ENCODE data around the gene TMEM143.
"Not testable (repeated sequence)": the region's sequence is repeated elsewhere in the genome, so short reads cannot be mapped to it uniquely, and the experiment has no call there.

The TMEM143 gene

DNA sequence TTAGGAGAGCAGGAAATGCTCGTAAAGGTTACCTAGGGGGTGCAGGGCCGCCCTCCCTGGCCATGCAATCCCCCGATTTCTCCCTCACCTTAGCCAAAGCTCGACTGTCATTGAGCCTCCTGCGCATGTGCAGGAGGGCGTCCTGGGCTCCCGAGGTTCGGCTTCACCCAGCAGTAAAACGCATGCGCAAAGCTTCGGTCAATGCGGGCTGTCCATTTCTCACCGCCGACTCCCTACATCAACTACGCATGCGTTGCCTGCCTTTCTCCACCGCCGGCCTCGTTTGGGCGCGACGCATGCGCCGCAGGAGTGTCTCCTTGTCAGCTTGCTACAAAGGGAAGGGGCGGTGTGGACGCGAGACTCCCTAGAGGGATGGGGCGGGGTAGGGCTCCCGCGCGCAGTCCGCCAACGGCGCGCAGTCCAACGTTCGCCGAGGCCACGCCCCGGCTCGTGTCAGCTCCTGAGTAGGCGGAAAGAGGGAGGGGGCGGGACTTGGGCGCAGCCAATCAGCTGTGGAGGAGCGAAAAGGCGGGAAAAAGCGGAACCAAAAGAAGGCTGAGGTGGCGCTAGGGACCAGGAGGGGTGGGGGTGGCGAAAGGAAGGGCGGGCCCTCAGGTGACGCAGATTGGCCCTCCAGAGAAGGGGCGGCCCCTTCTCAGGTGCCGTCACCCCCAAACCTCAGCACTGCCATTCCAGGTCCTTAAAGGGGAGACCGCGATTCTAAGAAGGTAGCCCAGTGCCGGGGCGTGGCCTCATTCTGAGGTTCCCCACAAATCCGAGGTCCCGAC lies at the start of gene TMEM143, which contains the start of gene SYNGR4:
Gene TMEM143 (minus strand): TSS at position 131 of the 788 bp plus-strand sequence. CDS start 20 bp downstream, at position 111.
Gene SYNGR4 (plus strand): TSS at position 558 of the 788 bp plus-strand sequence. CDS start 1,476 bp downstream, outside the sequence.
- peak; percentile 100 for DNase-seq

DNA sequence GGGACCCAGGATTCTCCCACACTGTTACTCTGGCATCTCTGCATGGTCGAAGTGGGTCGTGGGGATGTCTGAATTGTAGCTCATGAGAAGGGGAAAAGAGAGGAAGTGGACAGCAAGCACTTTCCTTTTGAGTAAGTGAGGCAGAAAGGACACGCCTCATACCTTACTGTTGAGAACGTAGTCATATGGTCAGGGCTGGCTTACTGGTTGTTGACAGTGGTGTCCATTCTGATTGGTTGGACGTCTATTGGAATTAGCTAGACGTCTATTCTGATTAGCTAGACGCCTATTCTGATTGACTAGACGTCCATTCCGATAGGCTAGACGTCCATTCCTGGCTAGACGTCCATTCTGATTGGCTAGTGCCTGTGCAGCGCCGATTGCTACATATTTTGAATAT lies 42.1 kb upstream of the TMEM143 start:
- peak; percentile 25 for DNase-seq

DNA sequence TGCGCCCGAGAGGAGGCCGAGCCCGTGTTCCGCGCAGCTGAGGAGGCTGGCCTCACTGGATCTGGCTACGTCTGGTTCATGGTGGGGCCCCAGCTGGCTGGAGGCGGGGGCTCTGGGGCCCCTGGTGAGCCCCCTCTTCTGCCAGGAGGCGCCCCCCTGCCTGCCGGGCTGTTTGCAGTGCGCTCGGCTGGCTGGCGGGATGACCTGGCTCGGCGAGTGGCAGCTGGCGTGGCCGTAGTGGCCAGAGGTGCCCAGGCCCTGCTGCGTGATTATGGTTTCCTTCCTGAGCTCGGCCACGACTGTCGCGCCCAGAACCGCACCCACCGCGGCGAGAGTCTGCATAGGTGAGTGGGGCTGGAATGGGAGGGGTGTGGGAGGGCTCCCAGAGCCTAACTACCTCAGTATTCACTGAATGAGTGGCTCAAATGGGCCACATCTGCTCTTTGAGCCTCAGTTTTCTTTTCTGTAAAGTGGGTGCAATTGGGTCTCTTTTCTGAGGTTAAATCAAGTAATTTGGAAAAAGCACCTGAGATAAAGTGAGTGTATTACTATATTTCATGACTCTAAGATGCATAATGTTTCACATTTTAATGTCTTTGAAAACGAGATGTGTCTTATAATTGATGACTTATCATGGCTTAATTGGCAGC lies 41.4 kb upstream of the TMEM143 start:
- DNase-seq = no peak

DNA sequence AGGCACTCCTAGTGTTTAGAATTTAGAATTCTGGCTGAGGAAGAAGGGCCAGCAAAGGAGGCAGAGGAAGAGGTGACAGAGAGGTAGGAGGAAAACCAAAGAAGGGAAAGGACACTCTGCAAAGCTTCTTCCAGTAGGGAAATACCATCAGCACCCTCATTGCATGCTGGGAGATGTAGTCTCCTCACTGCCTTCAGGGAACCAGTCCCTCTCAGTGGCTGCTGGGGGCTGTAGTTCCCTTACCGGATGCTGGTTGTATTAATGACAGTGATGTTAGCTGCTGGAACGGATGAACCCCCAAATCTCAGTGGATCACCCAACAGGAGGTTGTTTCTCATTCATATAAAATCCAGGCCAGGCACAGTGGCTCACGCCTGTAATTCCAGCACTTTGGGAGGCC lies 39.9 kb upstream of the TMEM143 start:
- peak; percentile 92 for DNase-seq

DNA sequence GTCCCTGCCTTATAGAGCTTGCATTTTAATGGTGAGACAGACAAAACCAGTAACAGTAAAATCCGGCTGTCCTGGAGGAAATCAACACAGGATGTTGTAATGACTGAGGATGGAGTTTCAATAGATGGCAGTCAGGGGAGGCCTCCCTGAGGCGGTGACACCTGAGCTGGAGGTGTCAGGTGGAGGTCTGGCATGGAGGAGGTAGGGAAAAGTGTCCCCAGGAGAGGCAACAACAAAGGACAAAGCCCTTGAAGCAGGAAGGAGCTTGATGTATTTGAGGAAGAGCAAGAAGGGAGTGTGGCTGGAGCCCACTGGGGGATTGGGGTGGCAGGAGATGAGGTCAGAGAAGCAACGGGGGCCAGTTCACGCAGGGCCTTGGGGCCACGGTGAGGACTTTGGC lies 37.5 kb upstream of the TMEM143 start:
- DNase-seq = no peak

DNA sequence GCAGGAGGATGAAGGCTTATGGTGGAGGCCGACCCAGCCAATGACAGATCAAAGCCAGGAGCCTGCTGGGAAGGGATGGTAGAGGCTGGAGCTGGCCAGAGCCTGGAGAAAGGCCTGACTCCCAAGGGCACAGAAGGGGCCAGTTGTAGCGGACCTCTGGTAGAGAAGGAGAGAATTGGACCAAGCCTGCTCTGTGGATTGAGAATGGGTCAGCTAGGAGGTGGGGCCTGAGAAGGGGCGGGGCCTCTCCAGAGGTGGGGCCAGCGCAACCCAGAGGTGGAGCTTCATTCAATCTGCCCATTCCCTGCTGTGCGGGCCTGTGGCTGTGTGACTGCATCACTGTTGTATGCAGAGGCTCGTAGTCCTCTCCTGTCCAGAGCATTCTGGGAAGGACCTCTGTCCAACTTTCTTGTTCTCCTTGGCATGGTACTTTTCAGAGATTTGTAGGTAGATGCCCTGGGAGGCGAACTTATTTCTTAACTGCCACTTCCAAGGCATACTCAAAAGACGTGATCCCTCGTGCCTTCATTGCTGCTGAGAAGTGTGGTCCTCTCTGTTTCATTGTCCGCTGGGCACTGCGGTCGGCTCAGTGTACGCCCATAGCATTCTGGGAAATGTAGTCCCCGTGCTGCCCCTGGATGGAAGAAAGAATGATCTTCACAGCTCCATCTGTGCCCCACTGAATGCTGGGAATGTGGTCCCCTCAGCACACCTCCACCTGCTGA lies 36.4 kb upstream of the TMEM143 start:
- peak; percentile 60 for DNase-seq

DNA sequence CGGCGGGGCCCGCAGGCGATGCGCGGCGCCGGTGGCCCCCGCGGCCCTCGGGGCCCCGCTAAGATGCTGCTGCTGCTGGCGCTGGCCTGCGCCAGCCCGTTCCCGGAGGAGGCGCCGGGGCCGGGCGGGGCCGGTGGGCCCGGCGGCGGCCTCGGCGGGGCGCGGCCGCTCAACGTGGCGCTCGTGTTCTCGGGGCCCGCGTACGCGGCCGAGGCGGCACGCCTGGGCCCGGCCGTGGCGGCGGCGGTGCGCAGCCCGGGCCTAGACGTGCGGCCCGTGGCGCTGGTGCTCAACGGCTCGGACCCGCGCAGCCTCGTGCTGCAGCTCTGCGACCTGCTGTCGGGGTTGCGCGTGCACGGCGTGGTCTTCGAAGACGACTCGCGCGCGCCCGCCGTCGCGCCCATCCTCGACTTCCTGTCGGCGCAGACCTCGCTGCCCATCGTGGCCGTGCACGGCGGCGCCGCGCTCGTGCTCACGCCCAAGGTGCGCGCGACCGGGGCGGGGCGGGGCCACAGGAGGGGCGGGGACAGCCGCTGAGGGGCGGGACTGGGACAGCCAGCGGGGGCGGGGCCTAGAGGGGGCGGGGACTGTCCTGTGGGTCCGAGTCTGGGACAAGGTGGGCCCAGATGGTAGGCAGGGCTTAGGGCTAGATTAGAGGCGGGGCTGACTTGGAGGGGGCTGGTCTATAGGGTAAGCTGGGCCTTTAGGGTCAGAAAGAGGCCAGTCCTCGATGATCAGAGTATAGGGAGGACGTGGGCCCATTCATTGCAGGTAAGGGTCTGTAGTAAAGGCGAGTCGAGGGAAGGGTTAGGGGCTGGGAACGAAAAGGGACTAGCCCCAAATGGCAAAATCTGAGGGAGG lies 34.9 kb upstream of the TMEM143 start:
- peak; percentile 99 for DNase-seq

DNA sequence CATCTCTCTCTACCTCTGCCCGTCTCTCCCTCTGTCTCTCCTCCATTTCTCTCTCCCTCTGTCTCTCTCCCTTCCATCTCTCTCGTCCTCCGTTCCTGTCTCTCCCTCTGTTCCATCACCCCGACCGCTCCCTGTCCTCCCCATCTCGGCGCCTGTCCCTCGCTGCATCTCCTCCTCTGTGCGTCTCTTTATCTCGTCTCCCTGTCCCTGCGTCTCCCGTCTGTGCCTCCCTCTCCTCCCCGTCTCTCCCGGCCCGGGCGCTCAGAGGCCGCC lies 34.3 kb upstream of the TMEM143 start:
- peak; percentile 56 for DNase-seq

DNA sequence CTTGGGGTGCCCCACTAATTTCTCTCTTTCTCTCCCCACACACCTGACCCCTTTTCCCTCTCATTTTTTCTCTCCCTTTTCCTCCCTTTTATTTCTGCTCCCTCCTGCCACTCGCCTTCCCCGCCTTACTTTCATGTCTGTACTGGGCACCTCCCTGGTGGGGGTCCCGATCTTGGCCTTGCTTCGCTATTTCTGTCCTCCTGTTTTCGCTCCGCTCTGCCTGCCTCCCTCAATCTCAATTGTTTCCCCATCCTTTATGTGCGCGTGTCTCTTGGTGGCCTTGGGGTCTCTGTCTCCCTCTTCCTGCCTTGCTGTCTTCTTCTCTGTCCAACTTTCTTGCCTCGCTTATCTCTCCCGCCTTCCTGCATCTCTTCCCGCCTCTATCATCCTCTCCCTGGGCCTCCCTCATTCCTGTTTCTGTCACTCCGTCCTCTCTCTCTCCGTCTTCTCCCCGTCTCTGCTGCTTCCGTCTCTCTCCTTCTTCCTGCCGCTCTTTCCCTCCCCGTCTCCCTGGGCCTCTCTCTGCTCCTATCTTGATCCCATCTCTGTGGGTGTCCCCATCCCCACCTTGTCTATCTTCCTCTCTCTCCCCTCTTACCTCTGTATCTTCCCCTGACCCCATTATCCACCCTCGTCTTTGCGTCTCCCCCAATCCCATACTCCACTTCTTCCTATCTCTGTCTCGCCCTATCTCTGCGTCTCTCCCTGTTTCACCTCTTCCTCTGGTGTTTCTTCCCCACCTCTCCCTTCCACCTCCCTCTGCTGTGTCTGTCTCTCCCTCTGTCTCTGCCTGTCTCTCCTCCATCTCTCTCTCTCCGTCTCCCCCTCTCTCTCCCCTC lies 33.7 kb upstream of the TMEM143 start:
- DNase-seq = no peak

DNA sequence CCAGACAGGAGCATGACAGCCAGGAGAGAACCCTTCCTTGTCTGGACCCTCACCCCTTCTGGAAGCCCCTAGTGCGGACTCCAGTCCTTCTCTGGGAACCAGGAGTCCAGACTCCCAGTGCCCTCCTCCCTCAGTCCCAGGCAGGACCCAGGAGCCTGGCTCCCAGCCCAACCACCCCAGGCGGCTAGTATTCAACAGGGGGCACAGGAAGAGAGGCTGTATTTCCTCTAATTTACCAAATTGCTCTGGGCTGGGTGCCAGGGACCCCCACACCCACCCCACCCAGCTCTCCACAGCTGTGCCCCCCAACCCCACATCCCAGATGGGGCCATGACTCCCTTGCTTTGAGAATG lies 33.1 kb upstream of the TMEM143 start:
- DNase-seq = no peak

DNA sequence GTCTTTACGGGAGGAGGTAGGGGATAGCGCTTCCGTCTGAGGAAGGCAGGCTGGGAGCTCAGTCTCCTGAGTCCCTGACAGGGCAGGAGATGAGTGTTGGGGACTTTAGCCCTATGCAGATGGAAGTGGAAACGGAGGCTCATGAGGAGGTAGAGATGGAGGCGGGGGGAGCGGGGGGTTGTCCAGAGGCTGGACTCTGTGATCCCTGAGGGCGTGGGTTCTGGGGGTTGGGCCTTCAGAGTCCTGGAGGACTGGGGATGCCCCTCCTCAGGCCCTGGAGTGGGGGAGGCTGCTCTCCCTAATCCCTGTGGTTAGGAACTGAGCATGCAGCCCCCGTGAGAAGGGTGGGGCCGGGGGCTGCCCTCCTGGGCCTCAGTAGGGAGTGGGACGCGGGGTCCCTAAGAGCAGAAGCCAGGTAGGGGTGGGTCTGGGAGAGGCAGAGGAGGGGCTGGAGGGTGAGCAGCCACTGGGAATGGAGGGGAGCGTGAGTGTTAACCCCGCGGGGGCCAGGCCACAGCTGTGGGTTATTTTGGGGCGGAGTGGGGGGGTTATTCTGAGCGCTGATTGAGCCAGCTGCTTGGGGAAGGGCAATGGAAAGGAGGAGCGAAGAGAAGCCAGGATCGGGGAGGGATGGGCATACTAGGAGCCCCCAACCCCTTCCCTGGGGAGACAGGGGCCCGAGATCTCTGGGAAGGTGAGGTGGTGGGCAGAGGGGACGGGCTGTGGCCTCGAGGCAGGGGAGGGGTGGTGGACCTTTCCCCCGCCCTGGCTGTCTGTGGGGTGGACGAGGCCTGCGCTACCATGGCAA lies 32.5 kb upstream of the TMEM143 start:
- peak; percentile 76 for DNase-seq

DNA sequence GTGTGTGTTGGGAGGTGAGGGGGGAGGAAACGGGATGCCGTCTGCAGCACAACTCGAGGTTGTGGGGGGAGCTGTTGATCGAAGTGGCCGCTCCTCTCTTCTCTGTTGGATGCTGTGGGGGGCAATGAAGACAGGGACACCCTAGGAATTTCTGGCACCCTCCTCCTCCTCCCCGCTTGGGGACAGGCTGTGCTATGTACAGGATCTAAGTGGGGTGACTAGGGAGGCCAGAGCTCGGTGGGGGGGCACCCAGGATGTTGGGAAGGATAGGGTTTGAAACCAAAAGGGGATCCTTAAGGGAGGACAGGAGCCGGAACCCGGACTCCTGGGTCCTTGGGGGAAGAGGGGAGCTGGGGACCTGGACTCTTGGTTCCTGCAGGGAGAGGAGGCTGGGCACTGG lies 31.8 kb upstream of the TMEM143 start:
- DNase-seq = no peak

DNA sequence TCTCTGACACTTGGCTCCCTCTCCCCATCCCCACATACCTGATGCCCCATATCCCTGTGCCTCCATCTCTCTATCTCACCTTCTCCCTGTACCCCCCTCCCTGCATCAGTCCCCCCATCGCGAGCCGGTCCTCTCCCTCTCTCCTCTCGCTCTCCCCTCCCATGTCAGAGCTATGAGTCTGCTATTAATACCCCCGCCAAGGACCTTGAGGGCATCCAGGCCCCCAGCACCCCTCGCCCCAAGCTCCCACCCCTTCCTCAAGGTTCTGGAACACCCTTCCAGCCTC lies 31.4 kb upstream of the TMEM143 start:
- peak; percentile 38 for DNase-seq

DNA sequence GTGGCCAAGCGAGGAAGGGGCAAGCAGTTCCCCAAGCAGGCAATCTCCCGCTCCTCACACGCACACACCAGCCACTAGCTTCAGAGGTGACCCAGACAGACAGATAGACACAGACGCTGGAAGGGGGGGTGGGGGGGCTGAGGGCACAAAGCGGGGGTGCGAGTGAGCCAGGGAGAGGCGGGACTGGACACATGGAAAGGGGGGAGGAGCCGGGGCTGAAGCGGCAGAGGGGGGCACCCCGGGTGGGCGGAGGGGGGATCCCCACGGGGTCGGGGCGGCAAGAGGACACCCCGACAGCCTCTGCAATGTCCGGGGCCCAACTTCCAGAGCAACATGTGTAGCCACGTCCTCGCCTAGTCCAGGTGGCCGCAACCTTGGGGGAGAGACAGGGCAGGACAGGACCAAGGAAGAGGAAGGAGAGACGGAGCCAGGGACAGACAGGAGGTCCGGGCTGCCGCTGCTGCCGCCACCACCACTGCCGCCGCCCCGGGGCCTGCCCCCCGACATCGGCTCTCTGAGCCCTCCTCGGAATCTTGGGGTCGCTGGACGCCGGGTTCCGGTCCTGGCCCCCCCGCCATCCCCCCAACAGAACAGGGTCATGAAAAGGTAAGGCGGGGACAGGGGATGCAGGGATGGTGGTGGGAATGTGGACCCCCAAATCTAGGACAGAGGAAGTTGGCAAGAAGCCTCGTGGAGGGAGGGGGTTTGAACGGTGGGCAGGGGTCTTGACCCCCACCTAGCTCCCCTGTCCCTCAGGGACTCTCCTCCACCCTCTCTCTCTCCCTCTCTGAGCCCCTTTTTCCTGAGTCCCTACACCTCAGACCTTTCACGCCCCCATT lies 30.8 kb upstream of the TMEM143 start:
- DNase-seq = peak; percentile 39

DNA sequence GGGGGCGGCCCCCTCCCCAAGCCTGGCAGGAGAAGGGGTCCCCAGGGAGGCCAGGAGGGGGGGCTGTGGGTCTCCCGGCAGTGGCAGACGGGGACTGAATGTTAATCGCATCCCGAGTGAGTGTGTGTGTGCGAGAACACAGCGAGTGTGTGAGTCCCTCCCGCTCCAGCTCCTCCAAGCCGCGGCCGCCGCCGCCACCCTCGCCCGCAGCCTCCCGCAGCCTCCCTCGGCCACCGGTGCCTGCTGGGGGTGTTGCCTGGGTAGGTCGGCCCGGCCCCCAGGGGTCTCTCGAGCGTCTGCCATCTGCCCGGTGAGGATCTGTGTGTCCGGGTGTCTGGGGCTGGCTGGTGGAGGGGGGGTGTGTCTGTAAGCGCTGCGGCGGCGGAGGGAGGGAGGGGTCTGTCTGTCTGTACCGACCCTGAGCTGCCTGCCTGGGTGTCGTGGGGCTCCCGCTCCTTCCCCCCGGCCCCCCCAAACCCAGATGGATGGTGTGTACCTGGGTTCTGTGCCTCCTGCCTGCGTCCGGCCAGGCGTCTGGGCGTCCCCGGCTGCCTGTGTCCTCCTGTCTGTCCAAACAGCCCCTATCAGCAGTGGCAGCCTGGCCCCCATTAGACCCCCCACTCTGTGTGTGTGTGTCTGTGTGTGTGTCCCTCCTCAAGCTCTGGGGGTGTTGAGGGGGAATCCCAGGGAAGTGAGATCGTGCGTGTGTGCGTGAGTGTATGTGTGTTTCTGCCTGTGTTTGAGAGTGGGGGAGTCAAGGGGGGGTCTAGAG lies 30.0 kb upstream of the TMEM143 start, which contains the start of gene GRIN2D:
Gene GRIN2D (plus strand): TSS at position 110 of the 772 bp plus-strand sequence. CDS start 4,725 bp downstream, outside the sequence.
- DNase-seq = peak; percentile 89

DNA sequence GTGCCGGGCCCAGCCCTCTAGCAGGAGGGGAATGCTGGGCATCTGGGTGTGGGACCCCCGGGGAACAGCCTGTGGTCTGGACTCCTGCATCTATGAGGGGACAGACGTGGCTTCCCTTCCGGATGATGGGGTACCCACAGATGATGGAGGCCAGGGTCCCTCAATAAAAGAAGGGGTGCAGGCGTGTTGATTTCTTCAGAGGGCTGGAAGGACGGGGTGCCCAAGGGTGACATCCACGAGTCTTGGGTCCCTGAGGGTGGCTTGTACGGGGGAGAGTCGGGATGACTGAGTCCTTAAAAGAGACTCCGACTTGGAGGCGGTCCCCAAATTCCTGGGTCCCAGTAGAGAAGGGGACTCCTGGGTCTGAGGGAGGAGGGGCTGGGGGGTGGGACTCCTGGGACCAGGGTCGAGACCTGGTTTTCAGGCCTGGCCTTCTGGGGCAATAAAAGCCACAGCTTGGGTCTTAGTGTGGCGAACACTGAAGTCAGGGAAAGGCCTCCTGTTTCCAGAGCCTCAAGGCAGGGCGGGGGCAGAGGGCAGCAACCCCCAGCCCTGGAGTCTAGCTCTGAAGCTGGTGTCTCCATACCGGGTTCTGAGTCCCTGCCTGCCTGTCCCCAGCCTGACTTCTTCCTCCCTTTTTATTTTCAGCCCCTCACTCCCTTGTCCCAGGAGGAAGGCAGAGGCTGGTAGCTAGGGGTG lies 29.3 kb upstream of the TMEM143 start:
- DNase-seq = peak; percentile 83

DNA sequence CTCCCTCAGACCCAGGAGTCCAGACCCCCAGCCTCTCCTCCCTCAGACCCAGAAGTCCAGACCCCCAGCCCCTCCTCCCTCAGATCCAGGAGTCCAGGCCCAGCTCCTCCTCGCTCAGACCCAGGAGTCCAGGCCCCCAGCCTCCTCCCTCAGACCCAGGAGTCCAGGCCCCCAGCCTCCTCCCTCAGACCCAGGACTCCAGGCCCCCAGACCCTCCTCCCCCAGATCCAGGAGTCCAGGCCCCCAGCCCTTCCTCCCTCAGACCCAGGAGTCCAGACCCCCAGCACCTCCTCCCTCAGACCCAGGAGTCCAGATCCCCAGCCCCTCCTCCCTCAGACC lies 28.2 kb upstream of the TMEM143 start:
- DNase-seq = not testable (repeated sequence)

DNA sequence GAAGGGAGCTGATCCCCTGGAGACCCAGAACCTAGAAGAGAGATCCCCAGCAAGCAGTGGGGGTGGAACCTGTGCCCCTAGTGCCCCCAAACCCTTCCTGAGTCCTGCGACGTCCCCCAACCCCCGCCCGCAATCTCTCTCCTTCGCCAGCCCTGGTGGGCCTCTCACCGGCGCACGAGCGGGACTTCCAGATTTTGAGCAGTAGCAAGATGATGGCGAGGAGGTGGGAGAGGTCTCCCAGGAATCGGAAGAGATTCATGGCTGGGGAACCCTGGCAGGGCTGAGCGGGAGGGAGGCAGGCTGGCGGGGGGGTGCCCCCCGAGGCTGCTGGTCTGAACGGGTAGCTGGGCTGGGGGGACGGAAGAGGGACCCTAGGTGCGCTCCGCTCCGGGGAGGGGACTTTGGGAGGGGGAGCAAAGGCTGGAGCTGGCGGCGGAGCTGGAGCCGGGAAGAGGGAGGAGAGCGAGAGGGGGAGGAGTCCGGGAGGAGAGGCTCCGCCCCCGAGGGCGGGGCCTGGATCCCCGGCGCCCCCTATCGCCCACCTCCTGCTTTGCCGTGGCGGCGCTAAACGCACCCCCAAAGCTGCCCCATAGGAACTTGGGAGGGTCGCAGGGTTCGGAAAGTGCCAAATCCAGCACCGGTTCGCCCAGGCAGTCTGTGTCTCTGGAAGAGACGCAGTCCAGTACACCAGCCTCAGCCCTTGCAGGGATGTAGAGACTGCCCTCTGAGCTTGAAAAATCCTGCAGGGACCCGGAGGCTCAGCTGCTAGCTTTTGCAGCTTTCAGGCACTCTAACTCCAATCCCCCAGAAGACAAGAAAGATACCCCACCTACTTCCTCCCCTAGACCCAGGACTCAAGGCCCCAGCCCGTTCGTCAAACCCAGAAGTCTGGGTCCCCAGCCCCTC lies 27.6 kb upstream of the TMEM143 start, which contains the start of gene KDELR1:
Gene KDELR1 (minus strand): TSS at position 452 of the 906 bp plus-strand sequence. CDS start 193 bp downstream, at position 259.
- peak; percentile 89 for DNase-seq
